K562 (cell line): ENCODE data around the gene FRMD4A. TPM values are rescaled to one million over a fixed set of nuclear protein-coding genes. Genes with fewer than 3 reads are reported as not detected.
"Not testable (repeated sequence)": the region's sequence is repeated elsewhere in the genome, so short reads cannot be mapped to it uniquely, and the experiment has no call there.

Experiments
- ATAC-seq: fragments of 200-7000 bp; cut with Tn5 transposase; 3 replicates; pipeline ENCODE4 v1.9.1; 2020; ENCODE audit warnings: moderate library complexity
- BruUV-seq: library from RNA; stranded (reverse); fragments of 400-500 nt; replicated peaks from 2 replicates; lab custom pipeline; 2021; lab: Mats Ljungman, UMichigan
- CTCF ChIA-PET: fragments of 300-600 bp; formaldehyde crosslinking; extraction: SDS; loops from one replicate; lab custom pipeline; 2021; ENCODE audit warnings: low intra/inter-chr PET ratio; lab: Yijun Ruan, JAX
- POLR2A ChIA-PET: fragments of 300-600, 350-650 bp; sonication (Branson Sonifier 250); formaldehyde crosslinking; extraction: SDS; loops from one replicate; lab custom pipeline; 2021; ENCODE audit warnings: antibody characterized with exemption, inconsistent platforms; lab: Yijun Ruan, JAX
- DNase-seq, 4 experiments: peaks; one replicate each; pipeline versions ENCODE4 v3.0.0 to v3.0.0-alpha.2; 2011 to 2018; ENCODE audit warnings: low spot score in 3 of 4, mixed read lengths in 3 of 4; ENCODE audit errors: extremely low read depth in 1 of 4
- FAIRE-seq: peaks from 2 replicates; lab custom pipeline; 2011; peaks lifted over from hg19 to GRCh38; lab: Jason Lieb, UNC
- H2AFZ ChIP-seq: 2 replicates; pipeline ENCODE4 v1.6.0; 2011; ENCODE audit warnings: low read depth, low read length, control low read depth, inconsistent platforms
- H3K27ac ChIP-seq: fragments of 200-600 bp; 3 replicates; pipeline ENCODE4 v1.8.0; 2011; ENCODE audit warnings: low read depth, mild to moderate bottlenecking, control low read depth, inconsistent platforms, low read length, moderate library complexity, mixed read lengths; ENCODE audit errors: extremely low read depth
- H3K27me3 ChIP-seq, 2 experiments: fragments of 300-600 bp in 1 of 2; 2 replicates in 1 of 2; 3 replicates in 1 of 2; pipeline versions ENCODE4 v1.6.0 to v1.8.0; 2011; ENCODE audit warnings: inconsistent platforms in 2 of 2, low read length in 2 of 2, mild to moderate bottlenecking in 1 of 2, mixed read lengths in 1 of 2, moderate library complexity in 1 of 2; ENCODE audit not compliant: control insufficient read depth in 2 of 2, insufficient read depth in 2 of 2
- H3K36me3 ChIP-seq: fragments of 300-600 bp; 3 replicates; pipeline ENCODE4 v1.8.0; 2011; ENCODE audit warnings: mild to moderate bottlenecking, low read length, inconsistent platforms; ENCODE audit not compliant: control insufficient read depth, insufficient read depth
- H3K4me1 ChIP-seq, 2 experiments: fragments of 200-600 bp in 1 of 2; replicated peaks in 1 of 2; 2 replicates in 1 of 2; 3 replicates in 1 of 2; pipeline versions ENCODE4 v1.5.1 to v1.8.0; 2011; ENCODE audit warnings: inconsistent platforms in 2 of 2, low read length in 2 of 2, mild to moderate bottlenecking in 1 of 2, mixed read lengths in 1 of 2, moderate library complexity in 1 of 2; ENCODE audit not compliant: control insufficient read depth in 2 of 2, insufficient read depth in 2 of 2
- H3K4me2 ChIP-seq: 2 replicates; pipeline ENCODE4 v1.6.1; 2011; ENCODE audit warnings: low read length, control low read depth, inconsistent platforms, mixed read lengths; ENCODE audit not compliant: insufficient read depth
- H3K4me3 ChIP-seq: fragments of 200-600 bp; sonication (generic), shearing (Covaris generic); 2 replicates; pipeline ENCODE4 v1.5.1; 2016; ENCODE audit warnings: control low read depth, inconsistent platforms
- H3K79me2 ChIP-seq: fragments of 200-600 bp; 3 replicates; pipeline ENCODE4 v1.8.0; 2011; ENCODE audit warnings: low read length, inconsistent platforms; ENCODE audit not compliant: control insufficient read depth, insufficient read depth
- H3K9ac ChIP-seq, 2 experiments: 2 replicates each; pipeline versions ENCODE4 v1.6.0 to v1.6.1; 2011; ENCODE audit warnings: low read depth in 2 of 2, low read length in 2 of 2, control low read depth in 1 of 2, inconsistent platforms in 1 of 2, mild to moderate bottlenecking in 1 of 2, mixed read lengths in 1 of 2; ENCODE audit not compliant: insufficient read depth in 1 of 2
- H3K9me1 ChIP-seq: one replicate; pipeline ENCODE4 v1.6.0; 2011; ENCODE audit warnings: inconsistent platforms, mild to moderate bottlenecking, low read length, moderate library complexity; ENCODE audit not compliant: control insufficient read depth, insufficient read depth
- H3K9me3 ChIP-seq: replicated peaks from 2 replicates; pipeline ENCODE4 v1.5.1; 2011; ENCODE audit warnings: low read depth, low read length, inconsistent platforms; ENCODE audit not compliant: control insufficient read depth, insufficient read depth
- H4K20me1 ChIP-seq: replicated peaks from 2 replicates; pipeline ENCODE4 v1.6.1; 2011; ENCODE audit warnings: low read length, inconsistent platforms, mixed read lengths; ENCODE audit not compliant: control insufficient read depth, insufficient read depth
- BCLAF1 ChIP-seq, 2 experiments: fragments of 450-650 bp in 1 of 2; IDR thresholded peaks; 2 replicates each; pipeline ENCODE4 v1.6.1; 2011 to 2017; ENCODE audit warnings: low read depth in 2 of 2, antibody characterized with exemption in 1 of 2, borderline replicate concordance in 1 of 2, low read length in 1 of 2, mild to moderate bottlenecking in 1 of 2, mixed read lengths in 1 of 2; ENCODE audit not compliant: control insufficient read depth in 1 of 2
- BCOR ChIP-seq: fragments of 450-650 bp; IDR thresholded peaks from 2 replicates; pipeline ENCODE4 v1.6.1; 2016
- FIP1L1 ChIP-seq: fragments of 200-400 bp; formaldehyde crosslinking; IDR thresholded peaks from 2 replicates; pipeline ENCODE4 v1.6.1; 2018; ENCODE audit warnings: mild to moderate bottlenecking, low read depth, low read length; ENCODE audit not compliant: poor library complexity, severe bottlenecking
- KDM1A ChIP-seq, 2 experiments: fragments of 450-650 bp; IDR thresholded peaks; 2 replicates each; pipeline ENCODE4 v1.6.1; 2016; ENCODE audit warnings: mild to moderate bottlenecking in 2 of 2
- MCM3 ChIP-seq: fragments of 450-650 bp; IDR thresholded peaks from 2 replicates; pipeline ENCODE4 v1.6.1; 2016
- MYBL2 ChIP-seq, 2 experiments: fragments of 450-650 bp in 1 of 2; sonication (generic) in 1 of 2; formaldehyde crosslinking in 1 of 2; IDR thresholded peaks; 2 replicates each; pipeline versions ENCODE4 v1.6.1 to v1.8.1; 2017 to 2022; ENCODE audit warnings: borderline replicate concordance in 1 of 2, inconsistent platforms in 1 of 2, low read depth in 1 of 2, mild to moderate bottlenecking in 1 of 2, missing genetic modification reagents in 1 of 2, moderate library complexity in 1 of 2
- SRSF1 ChIP-seq: fragments of 200-400 bp; formaldehyde crosslinking; IDR thresholded peaks from 2 replicates; pipeline ENCODE4 v1.6.1; 2017; ENCODE audit warnings: mild to moderate bottlenecking, low read depth, low read length, moderate library complexity
- SUPT5H ChIP-seq: fragments of 450-650 bp; IDR thresholded peaks from 2 replicates; pipeline ENCODE4 v1.6.1; 2016
- YBX1 ChIP-seq: fragments of 450-650 bp; IDR thresholded peaks from 2 replicates; pipeline ENCODE4 v1.7.1; 2016; ENCODE audit warnings: mild to moderate bottlenecking
- WGBS: fragments of 100-300 bp; shearing (Covaris generic); methylation state at CpG from one replicate; pipeline ENCODE4 v1.1.6; 2016; ENCODE audit warnings: low coverage, mixed read lengths; ENCODE audit not compliant: insufficient coverage; ENCODE audit errors: missing lambda C conversion rate; 5-methylcytosine and 5-hydroxymethylcytosine counted together
- in situ Hi-C: fragments of 300-500 bp; cut with MboI; formaldehyde crosslinking; loops from 4 replicates; pipeline ENCODE4 v1.15.0; 2018; ENCODE audit warnings: inconsistent platforms, mixed read lengths
- intact Hi-C: fragments of 100-400 bp; cut with micrococcal nuclease; formaldehyde crosslinking; loops from 2 replicates; pipeline ENCODE4 v1.14.2; 2022
- polyA plus RNA-seq, 8 experiments: library from polyadenylated mRNA; depleted of rRNA in 4 of 8; stranded (reverse) in 5 of 8; unstranded in 3 of 8; fragments of >200 nt; fragmentation: Nextera tagmentation in 2 of 8; fragmentation: Illumina TruSeq in 1 of 8; extraction: Ambion mirVana in 2 of 8; extraction: Trizol in 1 of 8; gene quantifications; 2 replicates each; pipeline versions ENCODE4 v1.2.1 to v1.2.3, GENCODE V29; 2011 to 2014; ENCODE audit warnings: inconsistent platforms in 1 of 8, missing spikeins in 1 of 8
- total RNA-seq, 7 experiments: library from RNA; depleted of rRNA in 6 of 7; stranded (reverse); fragments of >200 nt in 6 of 7; fragmentation: Illumina TruSeq in 2 of 7; extraction: Trizol in 2 of 7; gene quantifications; 2 replicates each; pipeline versions ENCODE4 v1.2.1 to v1.2.3, GENCODE V29; 2011 to 2021; ENCODE audit warnings: low replicate concordance in 1 of 7

FRMD4A gene
- total and polyA plus RNA-seq, 9 of the 15 experiments (the other 6 are each of a cell fraction or from before 2014, with no cell fraction given) = 0.80 to 5.2 (median 3.0) TPM

GRCh38 chr10:14233566-14233965, 97.2 kb downstream of the FRMD4A start:
- Histone ChIP-seq H3K4me2 (no peak overlapping the region), H3K36me3 (no peaks in the 10 kb centered on the region), H3K79me2 (no peaks in the 10 kb centered on the region), H3K9me1 (no peaks in the 10 kb centered on the region), H4K20me1 (no peaks in the 10 kb centered on the region), H3K9me3 (no peaks in the 10 kb centered on the region), H3K4me3 (no peak overlapping the region), H3K27ac (no peak overlapping the region), H2AFZ (no peak overlapping the region), H3K9ac (no peak overlapping the region), H3K27me3 (peaks cover 0 to 26% of the 10 kb centered on the region in 2 experiments; a peak in 3 of 5 replicates), H3K4me1 (no peaks in the 10 kb centered on the region)
- DNase-seq = no peak
- WGBS = 0% methylated on average over 4 of the region's 4 CpGs
- TF ChIP-seq YBX1 (no peak), KDM1A (IDR thresholded peaks at IDR 0.05) (no peak), BCOR (no peak), SRSF1 (no peak), MCM3 (no peak), SUPT5H (no peak), FIP1L1 (no peak), BCLAF1 (IDR thresholded peaks at IDR 0.05; ENCODE audit: borderline replicate concordance in 1 of 2, control insufficient read depth in 1 of 2, low read depth in 2 of 2, low read length in 1 of 2) (no peak), MYBL2 (IDR thresholded peaks at IDR 0.05; ENCODE audit: low read depth) (no peak), MYBL2 (CRISPR knock-in tag; IDR thresholded peaks at IDR 0.05; ENCODE audit: borderline replicate concordance) (no peak)
- ChIA-PET POLR2A (no interaction called here), CTCF (no interaction called here)
- in situ Hi-C loops (no loop called here), intact Hi-C loops (no loop called here)
- FAIRE-seq = no peak
- ATAC-seq = no peak
- BruUV-seq = no TSS peak

- in situ Hi-C loops, CTCF ChIA-PET, H3K9me3 ChIP-seq, H3K4me2 ChIP-seq, FAIRE-seq, BruUV-seq, H3K9me1 ChIP-seq, H3K9ac ChIP-seq, H4K20me1 ChIP-seq, H2AFZ ChIP-seq, H3K27ac ChIP-seq, H3K4me3 ChIP-seq, ATAC-seq, DNase-seq, POLR2A ChIA-PET, H3K27me3 ChIP-seq, H3K79me2 ChIP-seq, H3K36me3 ChIP-seq, H3K4me1 ChIP-seq, intact Hi-C loops: not testable (repeated sequence)
- WGBS = 0% methylated on average over 3 of the region's 3 CpGs
Observed at GRCh38 chr10:14228798-14229197, 101.9 kb downstream of the FRMD4A start.
